GM12878 (cell line): Measurements from ENCODE around the gene ENSA. TPM values are rescaled to one million over a fixed set of nuclear protein-coding genes. Genes with fewer than 3 reads are reported as not detected.

Experiments used
- ATF7 ChIP-seq: fragments of 450-650 bp; IDR thresholded peaks from 2 replicates; pipeline ENCODE4 v1.6.1; 2016; ENCODE audit warnings: low read depth, mild to moderate bottlenecking
- BMI1 ChIP-seq: fragments of 450-650 bp; IDR thresholded peaks from 2 replicates; pipeline ENCODE4 v1.6.1; 2016; ENCODE audit warnings: mild to moderate bottlenecking, moderate library complexity, borderline replicate concordance
- CHD2 ChIP-seq: IDR thresholded peaks from 2 replicates; pipeline ENCODE4 v1.6.1; 2011; ENCODE audit warnings: low read depth, low read length, improper control_type of control experiment, borderline replicate concordance
- CUX1 ChIP-seq: IDR thresholded peaks from 2 replicates; pipeline ENCODE4 v1.6.1; 2012; ENCODE audit warnings: improper control_type of control experiment, low read depth, low read length; ENCODE audit not compliant: insufficient replicate concordance
- E2F4 ChIP-seq: IDR thresholded peaks from 2 replicates; pipeline ENCODE4 v1.6.1; 2012; ENCODE audit warnings: low read depth, low read length, improper control_type of control experiment
- FOXM1 ChIP-seq: IDR thresholded peaks from 2 replicates; pipeline ENCODE4 v1.6.1; 2012; ENCODE audit warnings: low read depth, mild to moderate bottlenecking, inconsistent platforms, low read length, moderate library complexity
- GABPA ChIP-seq: IDR thresholded peaks from 2 replicates; pipeline ENCODE4 v1.6.1; 2014; ENCODE audit warnings: antibody characterized with exemption, low read depth, mild to moderate bottlenecking, inconsistent platforms
- GATAD2B ChIP-seq: fragments of 450-650 bp; conservative IDR thresholded peaks from 2 replicates; pipeline ENCODE4 v1.6.1; 2017; ENCODE audit warnings: low read depth, mild to moderate bottlenecking, moderate library complexity
- HDAC2 ChIP-seq: fragments of 200-600 bp; sonication (generic); IDR thresholded peaks from 2 replicates; pipeline ENCODE4 v1.6.1; 2017
- IRF4 ChIP-seq: IDR thresholded peaks from 2 replicates; pipeline ENCODE4 v1.6.1; 2011; ENCODE audit warnings: low read depth, low read length
- KLF5 ChIP-seq: fragments of 450-650 bp; IDR thresholded peaks from 2 replicates; pipeline ENCODE4 v1.6.1; 2014; ENCODE audit warnings: mild to moderate bottlenecking; ENCODE audit not compliant: partially characterized antibody
- MYC ChIP-seq: IDR thresholded peaks from 2 replicates; pipeline ENCODE4 v1.6.1; 2011; ENCODE audit warnings: mild to moderate bottlenecking, low read length, moderate library complexity, inconsistent platforms; ENCODE audit not compliant: insufficient read depth, insufficient replicate concordance, insufficient read length, severe bottlenecking
- POLR2AphosphoS2 ChIP-seq: IDR thresholded peaks from 2 replicates; pipeline ENCODE4 v1.6.1; 2011; ENCODE audit warnings: low read depth, mild to moderate bottlenecking, low read length, improper control_type of control experiment, moderate library complexity
- SIX5 ChIP-seq: IDR thresholded peaks from 2 replicates; pipeline ENCODE4 v1.6.1; 2011; ENCODE audit warnings: mild to moderate bottlenecking, low read depth, low read length, moderate library complexity; ENCODE audit not compliant: severe bottlenecking
- TAF1 ChIP-seq: IDR thresholded peaks from 2 replicates; pipeline ENCODE4 v1.6.1; 2011; ENCODE audit warnings: mild to moderate bottlenecking, low read depth, low read length, borderline replicate concordance
- TBL1XR1 ChIP-seq: IDR thresholded peaks from 2 replicates; pipeline ENCODE4 v1.6.1; 2012; ENCODE audit warnings: low read depth, low read length, improper control_type of control experiment
- TCF12 ChIP-seq: IDR thresholded peaks from 2 replicates; pipeline ENCODE4 v1.6.1; 2011; ENCODE audit warnings: low read depth, mild to moderate bottlenecking, low read length
- TCF3 ChIP-seq: IDR thresholded peaks from 2 replicates; pipeline ENCODE4 v1.6.1; 2012; ENCODE audit warnings: low read depth, mild to moderate bottlenecking, low read length, borderline replicate concordance; ENCODE audit not compliant: insufficient read depth
- ZNF217 ChIP-seq: fragments of 450-650 bp; IDR thresholded peaks from 2 replicates; pipeline ENCODE4 v1.6.1; 2017; ENCODE audit warnings: antibody characterized with exemption, mild to moderate bottlenecking
- ZSCAN29 ChIP-seq: fragments of 450-650 bp; IDR thresholded peaks from 2 replicates; pipeline ENCODE4 v1.6.1; 2017; ENCODE audit warnings: mild to moderate bottlenecking, moderate library complexity
- polyA plus RNA-seq, 11 experiments: library from polyadenylated mRNA; depleted of rRNA in 4 of 11; unstranded in 6 of 11; stranded (reverse) in 5 of 11; fragments of >200 nt; fragmentation: Nextera tagmentation in 4 of 11; fragmentation: Illumina TruSeq in 1 of 11; extraction: Ambion mirVana in 4 of 11; extraction: Trizol in 1 of 11; gene quantifications; 1 replicate in 1 of 11; 2 replicates in 10 of 11; pipeline versions ENCODE4 v1.2.1 to v1.2.3, GENCODE V29; 2011 to 2016; ENCODE audit warnings: inconsistent platforms in 2 of 11, missing spikeins in 2 of 11, low read depth in 1 of 11
- total RNA-seq, 4 experiments: library from RNA; depleted of rRNA in 3 of 4; stranded (reverse); fragments of >200 nt in 3 of 4; fragmentation: Illumina TruSeq in 1 of 4; extraction: Trizol in 1 of 4; gene quantifications; 2 replicates each; pipeline versions ENCODE4 v1.2.1 to v1.2.3, GENCODE V29; 2013 to 2021

ENSA gene
- total and polyA plus RNA-seq, 10 of the 15 experiments (the other 5 are each of a cell fraction or from before 2014, with no cell fraction given): 56.1 to 605 (median 143) TPM

GRCh38 chr1:150629115-150629928 is at the start of gene ENSA (continued):
- TF ChIP-seq POLR2AphosphoS2 (peak; percentile 79; the same call in 1 of the 2 replicates), IRF4 (peak; percentile 54; the same call in 1 of the 2 replicates), E2F4 (no peak), GABPA (no peak), TCF3 (no peak), CHD2 (peak; percentile 96), GATAD2B (peak; percentile 18; the same call in 1 of the 2 replicates), MYC (peak; percentile 62), ATF7 (peak; percentile 100), ZSCAN29 (no peak), TBL1XR1 (no peak), BMI1 (no peak), SIX5 (no peak), TCF12 (no peak), HDAC2 (no peak), FOXM1 (no peak), ZNF217 (no peak), CUX1 (no peak), TAF1 (peak; percentile 54; the same call in 1 of the 2 replicates), KLF5 (peak; percentile 82)
